Glutamatergic neuron (in vitro differentiated cells): Measurements from ENCODE around the gene SULT1C4. TPM values are rescaled to one million over a fixed set of nuclear protein-coding genes. Genes with fewer than 3 reads are reported as not detected.

Experiments used
- DNase-seq: peaks from one replicate; pipeline ENCODE4 v3.0.0; 2022
- H3K27ac Mint-ChIP-seq: one replicate; pipeline ENCODE4 v1.8.0; 2020; ENCODE audit warnings: mild to moderate bottlenecking, mixed read lengths, inconsistent platforms; ENCODE audit not compliant: unreplicated experiment
- H3K27me3 Mint-ChIP-seq: one replicate; pipeline ENCODE4 v1.8.0; 2020; ENCODE audit warnings: mild to moderate bottlenecking, moderate library complexity, mixed read lengths, inconsistent platforms; ENCODE audit not compliant: unreplicated experiment
- H3K36me3 Mint-ChIP-seq: one replicate; pipeline ENCODE4 v1.8.0; 2020; ENCODE audit warnings: mild to moderate bottlenecking, mixed read lengths, inconsistent platforms; ENCODE audit not compliant: unreplicated experiment
- H3K4me1 Mint-ChIP-seq: one replicate; pipeline ENCODE4 v1.8.0; 2020; ENCODE audit warnings: mild to moderate bottlenecking, low read depth, mixed read lengths, inconsistent platforms; ENCODE audit not compliant: unreplicated experiment
- H3K4me3 Mint-ChIP-seq: one replicate; pipeline ENCODE4 v1.8.0; 2020; ENCODE audit warnings: mild to moderate bottlenecking, mixed read lengths, inconsistent platforms; ENCODE audit not compliant: unreplicated experiment
- H3K9me3 Mint-ChIP-seq: one replicate; pipeline ENCODE4 v1.8.0; 2020; ENCODE audit warnings: mild to moderate bottlenecking, moderate library complexity, mixed read lengths, inconsistent platforms; ENCODE audit not compliant: unreplicated experiment
- CTCF ChIP-seq: fragments of 200-600 bp; sonication (generic); IDR thresholded peaks from one replicate; pipeline ENCODE4 v1.5.0; 2021; ENCODE audit not compliant: partially characterized antibody, unreplicated experiment
- total RNA-seq: library from RNA; stranded (reverse); fragmentation: NEBNext Ultra II Directional; extraction: Animal tissue kit (Norgen Biotek cat#: 25700); gene quantifications from one replicate; pipeline ENCODE4 v1.2.1, GENCODE V29; 2021; ENCODE audit not compliant: unreplicated experiment

Gene SULT1C4
- total RNA-seq, 1 donor from 2014 or later, result 1.6 TPM

GRCh38 chr2:108401800-108402199 lies 24.0 kb downstream of the SULT1C4 start:
- H3K4me1 Mint-ChIP-seq, result no peaks in the 10 kb centered on the region
- peaks cover 7% of the 10 kb centered on the region for H3K9me3 Mint-ChIP-seq
- DNase-seq, result no peak
- TF ChIP-seq CTCF, result no peak
- peaks cover 31% of the 10 kb centered on the region for H3K36me3 Mint-ChIP-seq
- H3K27ac Mint-ChIP-seq, result no peak overlapping the region
- no peak overlapping the region for H3K4me3 Mint-ChIP-seq
- H3K27me3 Mint-ChIP-seq, result peaks cover 3% of the 10 kb centered on the region

GRCh38 chr2:108403494-108403893 lies 25.7 kb downstream of the SULT1C4 start:
- peaks cover 1% of the 10 kb centered on the region for H3K27me3 Mint-ChIP-seq
- H3K9me3 Mint-ChIP-seq, result peaks cover 5% of the 10 kb centered on the region
- no peak overlapping the region for H3K4me3 Mint-ChIP-seq
- no peak overlapping the region for H3K27ac Mint-ChIP-seq
- H3K36me3 Mint-ChIP-seq, result peaks cover 25% of the 10 kb centered on the region
- DNase-seq, result no peak
- no peak for TF ChIP-seq CTCF
- no peaks in the 10 kb centered on the region for H3K4me1 Mint-ChIP-seq

- no peak overlapping the region for H3K27ac Mint-ChIP-seq
- H3K4me3 Mint-ChIP-seq, result no peak overlapping the region
- peaks cover 14% of the 10 kb centered on the region for H3K36me3 Mint-ChIP-seq
Measured at GRCh38 chr2:108404784-108405397, 27.1 kb downstream of the SULT1C4 start.

GRCh38 chr2:108407864-108408729 lies 30.3 kb downstream of the SULT1C4 start:
- TF ChIP-seq CTCF, result no peak
- Mint-ChIP-seq H3K4me3 (no peak overlapping the region), H3K9me3 (no peaks in the 10 kb centered on the region), H3K27me3 (no peaks in the 10 kb centered on the region), H3K4me1 (no peaks in the 10 kb centered on the region), H3K36me3 (peaks cover 14% of the 10 kb centered on the region), H3K27ac (no peak overlapping the region)
- no peak for DNase-seq

More at GRCh38 chr2:108404784-108405397, 27.1 kb downstream of the SULT1C4 start:
- no peaks in the 10 kb centered on the region for H3K9me3 Mint-ChIP-seq
- no peak for TF ChIP-seq CTCF
- DNase-seq, result no peak
- H3K27me3 Mint-ChIP-seq, result peaks cover 1% of the 10 kb centered on the region
- H3K4me1 Mint-ChIP-seq, result no peaks in the 10 kb centered on the region

- Mint-ChIP-seq H3K4me1 (no peaks in the 10 kb centered on the region), H3K27me3 (no peaks in the 10 kb centered on the region), H3K4me3 (no peak overlapping the region), H3K27ac (no peak overlapping the region), H3K9me3 (no peaks in the 10 kb centered on the region), H3K36me3 (peaks cover 10% of the 10 kb centered on the region)
- no peak for DNase-seq
- no peak for TF ChIP-seq CTCF
Measured at GRCh38 chr2:108409768-108410167, 32.0 kb downstream of the SULT1C4 start.
